Measurements from ENCODE around the gene PPP3R1.

- TF ChIP-seq CTCF (IDR thresholded peaks at IDR 0.05; ENCODE audit: insufficient read depth, low read length) (no peak), POLR2AphosphoS5 (IDR thresholded peaks at IDR 0.05; ENCODE audit: low read depth) (no peak)
- TF ChIP-seq, protein P1, sequence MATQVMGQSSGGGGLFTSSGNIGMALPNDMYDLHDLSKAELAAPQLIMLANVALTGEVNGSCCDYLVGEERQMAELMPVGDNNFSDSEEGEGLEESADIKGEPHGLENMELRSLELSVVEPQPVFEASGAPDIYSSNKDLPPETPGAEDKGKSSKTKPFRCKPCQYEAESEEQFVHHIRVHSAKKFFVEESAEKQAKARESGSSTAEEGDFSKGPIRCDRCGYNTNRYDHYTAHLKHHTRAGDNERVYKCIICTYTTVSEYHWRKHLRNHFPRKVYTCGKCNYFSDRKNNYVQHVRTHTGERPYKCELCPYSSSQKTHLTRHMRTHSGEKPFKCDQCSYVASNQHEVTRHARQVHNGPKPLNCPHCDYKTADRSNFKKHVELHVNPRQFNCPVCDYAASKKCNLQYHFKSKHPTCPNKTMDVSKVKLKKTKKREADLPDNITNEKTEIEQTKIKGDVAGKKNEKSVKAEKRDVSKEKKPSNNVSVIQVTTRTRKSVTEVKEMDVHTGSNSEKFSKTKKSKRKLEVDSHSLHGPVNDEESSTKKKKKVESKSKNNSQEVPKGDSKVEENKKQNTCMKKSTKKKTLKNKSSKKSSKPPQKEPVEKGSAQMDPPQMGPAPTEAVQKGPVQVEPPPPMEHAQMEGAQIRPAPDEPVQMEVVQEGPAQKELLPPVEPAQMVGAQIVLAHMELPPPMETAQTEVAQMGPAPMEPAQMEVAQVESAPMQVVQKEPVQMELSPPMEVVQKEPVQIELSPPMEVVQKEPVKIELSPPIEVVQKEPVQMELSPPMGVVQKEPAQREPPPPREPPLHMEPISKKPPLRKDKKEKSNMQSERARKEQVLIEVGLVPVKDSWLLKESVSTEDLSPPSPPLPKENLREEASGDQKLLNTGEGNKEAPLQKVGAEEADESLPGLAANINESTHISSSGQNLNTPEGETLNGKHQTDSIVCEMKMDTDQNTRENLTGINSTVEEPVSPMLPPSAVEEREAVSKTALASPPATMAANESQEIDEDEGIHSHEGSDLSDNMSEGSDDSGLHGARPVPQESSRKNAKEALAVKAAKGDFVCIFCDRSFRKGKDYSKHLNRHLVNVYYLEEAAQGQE (IDR thresholded peaks at IDR 0.05; ENCODE audit: insufficient replicate concordance, low read depth) = no peak
Measured at GRCh38 chr2:68178954-68179627, 73.2 kb downstream of the PPP3R1 start.

Data from HL-60 (cell line).